Heart left ventricle (tissue), 16 donors: ENCODE measurements around the gene RPS17. TPM values are rescaled to one million over a fixed set of nuclear protein-coding genes. Genes with fewer than 3 reads are reported as not detected.

Experiments used
- ATAC-seq, 4 donors: fragments of 200-7000 bp; cut with Tn5 transposase; one replicate each; pipeline ENCODE4 v1.9.1; 2020 to 2022; ENCODE audit warnings: moderate library complexity in 4 of 4, mild to moderate bottlenecking in 3 of 4, moderate number of reproducible peaks in 1 of 4
- DNase-seq, 5 donors: peaks; one replicate each; pipeline ENCODE4 v3.0.0-alpha.2; 2020
- H3K27ac ChIP-seq, 12 donors: fragments of 200-600 bp; sonication (generic) in 4 of 12; one replicate each; pipeline versions ENCODE4 v1.5.0 to v1.8.0; 2016 to 2022; ENCODE audit warnings: mild to moderate bottlenecking in 2 of 12
- H3K27me3 ChIP-seq, 9 donors: fragments of 200-600 bp; sonication (generic) in 2 of 9; one replicate each; pipeline versions ENCODE4 v1.5.1 to v1.8.0; 2016 to 2022; ENCODE audit warnings: mild to moderate bottlenecking in 3 of 9
- H3K36me3 ChIP-seq, 9 donors: fragments of 200-600 bp; sonication (generic) in 2 of 9; one replicate each; pipeline versions ENCODE4 v1.5.0 to v1.8.0; 2018 to 2022; ENCODE audit warnings: mild to moderate bottlenecking in 2 of 9
- H3K4me1 ChIP-seq, 12 donors: fragments of 200-600 bp; sonication (generic) in 4 of 12; one replicate each; pipeline versions ENCODE4 v1.5.0 to v1.8.0; 2016 to 2022; ENCODE audit warnings: mild to moderate bottlenecking in 3 of 12
- H3K4me3 ChIP-seq, 12 donors: fragments of 200-600 bp; sonication (generic) in 4 of 12; one replicate each; pipeline versions ENCODE4 v1.5.0 to v1.8.0; 2017 to 2022; ENCODE audit warnings: mild to moderate bottlenecking in 9 of 12, moderate library complexity in 4 of 12
- H3K9me3 ChIP-seq, 12 donors: fragments of 200-600 bp; sonication (generic) in 4 of 12; one replicate each; pipeline versions ENCODE4 v1.5.0 to v1.8.0; 2016 to 2022; ENCODE audit warnings: mild to moderate bottlenecking in 1 of 12
- POLR2A ChIP-seq, 2 donors: fragments of 450-650 bp; IDR thresholded peaks; one replicate each; pipeline ENCODE4 v1.6.1; 2017; ENCODE audit warnings: antibody characterized with exemption in 2 of 2, mild to moderate bottlenecking in 2 of 2, moderate library complexity in 2 of 2
- WGBS, 4 donors: extraction: QIAGEN DNeasy Blood & Tissue Kit in 2 of 4; methylation state at CpG; one replicate each; pipeline versions ENCODE4 v1.1.5 to v1.1.7; 2013 to 2018; 5-methylcytosine and 5-hydroxymethylcytosine counted together
- intact Hi-C, 10 donors: fragments of 100-400 bp; cut with DNase I; formaldehyde crosslinking; loops; one replicate each; pipeline versions ENCODE4 v1.11.1 to v1.14.2; 2022
- polyA plus RNA-seq, 2 donors: library from polyadenylated mRNA; stranded (reverse); fragments of 200-250 nt; gene quantifications; one replicate each; pipeline ENCODE4 v1.2.3, GENCODE V29; 2013
- total RNA-seq, 9 donors: library from RNA; depleted of rRNA in 2 of 9; stranded (reverse); fragments of >200 nt in 2 of 9; fragmentation: NEBNext Ultra II Directional in 3 of 9; extraction: Animal tissue kit (Norgen Biotek cat#: 25700) in 3 of 9; gene quantifications; one replicate each; pipeline versions ENCODE4 v1.1.0 to v1.2.4, GENCODE V29; 2016 to 2023
- TF ChIP-seq, protein P1 (sequence below), 12 donors: fragments of 200-600 bp; sonication (generic) in 4 of 12; IDR thresholded peaks; one replicate each; pipeline versions ENCODE4 v1.5.0 to v1.8.0; 2018 to 2022; ENCODE audit warnings: antibody characterized with exemption in 12 of 12, mild to moderate bottlenecking in 5 of 12
- donor health status: ischemic (EF 13 %, LVEDD 7.1; RV severe dilation, severe dysfunction).
- donor health status: healthy with polysubstance abuse.
- donor health status: DM: no; HTN: yes; CAD: no.
- donor health status: DM: no; HTN: no; CAD: no.
- donor health status: ischemic (EF 25% LVEDD 6.9; RV normal size, moderate dysfunction).
- donor health status: ischemic (EF 25% LVEDD 5.7; RV mildly dilated, moderate dysfunction).
- donor health status: healthy.
- donor health status: DM: yes; HTN: yes; CAD: no.
- donor health status: ischemic (EF 35%, LVEDD 5.7; RV mildly dilated, moderate dysfunction).
- donor health status: nonischemic (EF 11% LVEDD 7.7; RV severe dilation, severe dysfunction).
- donor health status: DM: yes; HTN: yes; CAD: no.
- donor health status: PGD.
- donor health status: ischemic (EF 29% LVEDD 5.4; RV normal size, mild dysfunction).
- donor health status: nonischemic (EF 23%, LVEDD 6.1; RV moderate dilation, normal function).

Gene RPS17
- total and polyA plus RNA-seq, 11 donors, result 621 to 3,234 (median 882) TPM

- WGBS, 4 donors, result 39 to 53% (median 42%) methylated on average over 3 of the region's 3 CpGs
These were observed 4.7 kb upstream of the RPS17 start for GRCh38 chr15:82545002-82545401.

DNA sequence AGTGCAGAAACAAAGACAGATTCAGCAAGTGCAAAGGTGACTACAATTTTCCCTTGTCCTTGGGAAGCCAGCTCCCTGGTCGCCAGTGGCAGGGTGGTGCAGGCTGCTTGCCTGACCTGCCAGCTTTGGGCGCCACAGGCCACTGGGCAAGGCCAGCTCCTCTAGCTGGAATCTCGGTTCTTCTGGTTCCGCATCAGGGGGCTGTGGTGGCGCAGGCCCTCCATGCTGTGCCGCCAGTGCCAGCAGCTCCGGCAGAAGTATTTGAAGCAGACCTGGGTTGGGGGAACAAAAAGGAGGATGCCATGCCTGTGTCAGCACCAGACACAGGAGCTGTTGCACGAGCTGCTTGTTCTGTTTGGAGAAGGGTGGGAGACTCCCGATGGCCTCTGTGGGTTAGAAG, 4.2 kb upstream of the RPS17 start:
- Histone ChIP-seq H3K9me3 (no peaks in the 10 kb centered on the region), H3K4me1 (peaks cover 0 to 9% (median 3%) of the 10 kb centered on the region in 12 donors), H3K36me3 (peaks cover 0 to 7% (median 0%) of the 10 kb centered on the region in 9 donors), H3K27me3 (no peaks in the 10 kb centered on the region), H3K4me3 (no peak overlapping the region), H3K27ac (no peak overlapping the region)
- DNase-seq (no peak), ATAC-seq (no peak)
- TF ChIP-seq, protein P1, sequence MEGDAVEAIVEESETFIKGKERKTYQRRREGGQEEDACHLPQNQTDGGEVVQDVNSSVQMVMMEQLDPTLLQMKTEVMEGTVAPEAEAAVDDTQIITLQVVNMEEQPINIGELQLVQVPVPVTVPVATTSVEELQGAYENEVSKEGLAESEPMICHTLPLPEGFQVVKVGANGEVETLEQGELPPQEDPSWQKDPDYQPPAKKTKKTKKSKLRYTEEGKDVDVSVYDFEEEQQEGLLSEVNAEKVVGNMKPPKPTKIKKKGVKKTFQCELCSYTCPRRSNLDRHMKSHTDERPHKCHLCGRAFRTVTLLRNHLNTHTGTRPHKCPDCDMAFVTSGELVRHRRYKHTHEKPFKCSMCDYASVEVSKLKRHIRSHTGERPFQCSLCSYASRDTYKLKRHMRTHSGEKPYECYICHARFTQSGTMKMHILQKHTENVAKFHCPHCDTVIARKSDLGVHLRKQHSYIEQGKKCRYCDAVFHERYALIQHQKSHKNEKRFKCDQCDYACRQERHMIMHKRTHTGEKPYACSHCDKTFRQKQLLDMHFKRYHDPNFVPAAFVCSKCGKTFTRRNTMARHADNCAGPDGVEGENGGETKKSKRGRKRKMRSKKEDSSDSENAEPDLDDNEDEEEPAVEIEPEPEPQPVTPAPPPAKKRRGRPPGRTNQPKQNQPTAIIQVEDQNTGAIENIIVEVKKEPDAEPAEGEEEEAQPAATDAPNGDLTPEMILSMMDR (IDR thresholded peaks at IDR 0.05), result no peak
- TF ChIP-seq POLR2A (IDR thresholded peaks at IDR 0.05), result no peak
- WGBS, 4 donors, result 78 to 82% (median 80%) methylated on average over 8 to 9 of the region's 9 CpGs
- intact Hi-C loops, result loop anchor here in 1 of 10 donors (5.0 to 10.0 kb wide), 2 partner anchors 500 to 663 kb away; partner anchors contain the start of genes HDGFL3 and MEX3B

More at GRCh38 chr15:82545002-82545401, 4.7 kb upstream of the RPS17 start:
- Histone ChIP-seq H3K4me3 (no peak overlapping the region), H3K27ac (no peak overlapping the region), H3K4me1 (peaks cover 0 to 7% (median 2%) of the 10 kb centered on the region in 12 donors), H3K9me3 (no peaks in the 10 kb centered on the region), H3K27me3 (no peaks in the 10 kb centered on the region), H3K36me3 (peaks cover 0 to 7% (median 0%) of the 10 kb centered on the region in 9 donors)
- ATAC-seq (no peak), DNase-seq (no peak)
- intact Hi-C loops, result loop anchor here in 1 of 10 donors (10.0 kb wide), 1 partner anchor 500 kb away; the partner anchor contains the start of gene MEX3B
- TF ChIP-seq, protein P1 (IDR thresholded peaks at IDR 0.05), result no peak
- no peak for TF ChIP-seq POLR2A (IDR thresholded peaks at IDR 0.05)

DNA sequence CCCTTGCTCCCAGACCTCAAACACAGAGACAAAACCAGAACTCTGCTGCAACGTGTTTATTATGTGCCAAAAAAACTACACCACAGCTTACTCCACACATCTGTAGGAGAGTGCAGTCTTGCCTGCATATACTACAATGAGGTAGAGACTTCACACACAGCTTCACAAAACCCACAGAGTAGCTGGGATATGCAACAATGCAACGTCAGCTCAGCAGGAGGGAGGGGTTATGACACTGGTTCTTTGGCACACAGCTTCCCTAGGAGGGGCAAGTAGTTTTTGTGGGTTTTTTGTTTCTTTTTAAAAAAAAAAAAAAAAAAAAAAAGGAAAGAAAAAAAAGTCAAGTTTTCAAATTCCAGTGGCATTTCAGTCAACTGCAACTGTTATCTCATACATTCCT, 2.9 kb upstream of the RPS17 start:
- WGBS, 4 donors, result 15 to 36% (median 24%) methylated on average over 2 of the region's 2 CpGs
- Histone ChIP-seq H3K4me1 (peaks cover 3 to 21% (median 15%) of the 10 kb centered on the region in 12 donors), H3K4me3 (no peak overlapping the region), H3K9me3 (no peaks in the 10 kb centered on the region), H3K27ac (no peak overlapping the region), H3K36me3 (peaks cover 0 to 17% (median 8%) of the 10 kb centered on the region in 9 donors), H3K27me3 (no peaks in the 10 kb centered on the region)
- ATAC-seq (no peak), DNase-seq (no peak)
- intact Hi-C loops, result loop anchor here in 1 of 10 donors (5.0 to 10.0 kb wide), 2 partner anchors 498 to 664 kb away; partner anchors contain the start of genes HDGFL3 and MEX3B
- TF ChIP-seq, protein P1 (IDR thresholded peaks at IDR 0.05), result no peak
- no peak for TF ChIP-seq POLR2A (IDR thresholded peaks at IDR 0.05)

DNA sequence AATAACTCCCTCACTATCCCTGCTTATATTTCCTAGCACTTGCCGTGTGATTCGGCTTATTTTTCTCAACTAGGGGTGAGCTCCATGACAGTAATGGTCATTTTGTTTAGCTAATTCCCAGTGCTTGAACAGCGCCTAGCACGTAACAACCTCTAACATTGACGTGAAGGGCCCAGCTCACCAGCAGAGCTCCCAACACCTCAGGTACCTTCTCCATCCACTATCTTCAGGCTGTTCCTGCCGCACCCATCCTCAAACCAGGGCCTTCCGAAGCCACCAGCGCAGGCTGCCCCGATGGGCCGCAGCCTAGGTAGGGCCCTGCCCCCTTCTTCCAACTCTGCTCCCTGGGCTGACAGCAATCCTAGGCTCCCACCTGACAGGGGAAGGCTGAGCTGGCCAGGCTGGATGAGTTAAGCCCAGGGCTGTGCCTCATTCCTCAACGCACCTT, 751 bp upstream of the RPS17 start:
- TF ChIP-seq, protein P1 (IDR thresholded peaks at IDR 0.05), result no peak
- TF ChIP-seq POLR2A (IDR thresholded peaks at IDR 0.05), result no peak
- Histone ChIP-seq H3K4me3 (peak overlapping the region; percentile 64 to 99 (median 77)), H3K36me3 (peaks cover 0 to 32% (median 29%) of the 10 kb centered on the region in 9 donors), H3K9me3 (no peaks in the 10 kb centered on the region), H3K4me1 (peaks cover 6 to 43% (median 20%) of the 10 kb centered on the region in 12 donors), H3K27me3 (no peaks in the 10 kb centered on the region), H3K27ac (peak overlapping the region; percentile 69 to 94 (median 84))
- intact Hi-C loops, result loop anchor here in 2 of 10 donors (2.0 to 10.0 kb wide), 3 partner anchors 210 to 666 kb away; partner anchors contain the start of genes HDGFL3 (in 1 of the 2) and MEX3B (in 1 of the 2)
- DNase-seq, result no peak
- peak in 2 of 4 donors; percentile 0 to 2 for ATAC-seq
- 32 to 49% (median 37%) methylated on average over 11 of the region's 11 CpGs for WGBS, 4 donors
